ENCODE results near the gene DENND2D.

- TF ChIP-seq CTCF (IDR thresholded peaks at IDR 0.05): no peak
- TF ChIP-seq FOXJ3 (CRISPR knock-in tag; IDR thresholded peaks at IDR 0.05; ENCODE audit: borderline replicate concordance): no peak
- no peak for TF ChIP-seq MXD4 (CRISPR knock-in tag; IDR thresholded peaks at IDR 0.05; ENCODE audit: borderline replicate concordance)
- TF ChIP-seq ELF4 (CRISPR knock-in tag; IDR thresholded peaks at IDR 0.05; ENCODE audit: low read depth): no peak
- TF ChIP-seq CREB1 (CRISPR knock-in tag; IDR thresholded peaks at IDR 0.05): no peak
- TF ChIP-seq TP53 (CRISPR knock-in tag; IDR thresholded peaks at IDR 0.05): no peak
- TF ChIP-seq NR1H2 (CRISPR knock-in tag; IDR thresholded peaks at IDR 0.05): no peak
- TF ChIP-seq NR3C1 (CRISPR knock-in tag; conservative IDR thresholded peaks at IDR 0.05; ENCODE audit: low read depth): no peak
- TF ChIP-seq, protein P1, sequence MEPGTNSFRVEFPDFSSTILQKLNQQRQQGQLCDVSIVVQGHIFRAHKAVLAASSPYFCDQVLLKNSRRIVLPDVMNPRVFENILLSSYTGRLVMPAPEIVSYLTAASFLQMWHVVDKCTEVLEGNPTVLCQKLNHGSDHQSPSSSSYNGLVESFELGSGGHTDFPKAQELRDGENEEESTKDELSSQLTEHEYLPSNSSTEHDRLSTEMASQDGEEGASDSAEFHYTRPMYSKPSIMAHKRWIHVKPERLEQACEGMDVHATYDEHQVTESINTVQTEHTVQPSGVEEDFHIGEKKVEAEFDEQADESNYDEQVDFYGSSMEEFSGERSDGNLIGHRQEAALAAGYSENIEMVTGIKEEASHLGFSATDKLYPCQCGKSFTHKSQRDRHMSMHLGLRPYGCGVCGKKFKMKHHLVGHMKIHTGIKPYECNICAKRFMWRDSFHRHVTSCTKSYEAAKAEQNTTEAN (CRISPR knock-in tag; IDR thresholded peaks at IDR 0.05): no peak
- no peak for TF ChIP-seq IRF2 (CRISPR knock-in tag; IDR thresholded peaks at IDR 0.05; ENCODE audit: borderline replicate concordance, low read depth)
- TF ChIP-seq MLX (CRISPR knock-in tag; IDR thresholded peaks at IDR 0.05): no peak
- TF ChIP-seq, protein P2, sequence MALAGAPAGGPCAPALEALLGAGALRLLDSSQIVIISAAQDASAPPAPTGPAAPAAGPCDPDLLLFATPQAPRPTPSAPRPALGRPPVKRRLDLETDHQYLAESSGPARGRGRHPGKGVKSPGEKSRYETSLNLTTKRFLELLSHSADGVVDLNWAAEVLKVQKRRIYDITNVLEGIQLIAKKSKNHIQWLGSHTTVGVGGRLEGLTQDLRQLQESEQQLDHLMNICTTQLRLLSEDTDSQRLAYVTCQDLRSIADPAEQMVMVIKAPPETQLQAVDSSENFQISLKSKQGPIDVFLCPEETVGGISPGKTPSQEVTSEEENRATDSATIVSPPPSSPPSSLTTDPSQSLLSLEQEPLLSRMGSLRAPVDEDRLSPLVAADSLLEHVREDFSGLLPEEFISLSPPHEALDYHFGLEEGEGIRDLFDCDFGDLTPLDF (CRISPR knock-in tag; IDR thresholded peaks at IDR 0.05): no peak
- TF ChIP-seq ESRRA (CRISPR knock-in tag; IDR thresholded peaks at IDR 0.05; ENCODE audit: borderline replicate concordance): no peak
Measured at GRCh38 chr1:111199329-111199728, 1.1 kb downstream of the DENND2D start.
